ENCODE data around the gene OTOS.

DNA sequence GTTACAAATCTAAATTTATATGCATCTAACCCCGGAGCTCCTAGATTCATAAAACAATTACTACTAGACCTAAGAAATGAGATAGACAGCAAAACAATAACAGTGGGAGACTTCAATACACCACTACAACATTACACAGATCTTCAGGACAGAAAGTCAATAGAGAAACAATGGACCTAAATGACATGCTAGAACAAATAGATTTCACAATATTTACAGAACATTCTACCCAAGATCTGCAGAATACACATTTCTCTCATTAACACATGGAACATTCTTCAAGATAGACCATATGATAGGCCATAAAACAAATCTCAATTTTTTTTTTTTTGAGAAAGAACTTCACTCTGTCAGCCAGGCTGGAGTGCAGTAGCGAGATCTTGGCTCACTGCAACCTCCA is 42.1 kb downstream of the OTOS start:
- TF ChIP-seq, protein P1, sequence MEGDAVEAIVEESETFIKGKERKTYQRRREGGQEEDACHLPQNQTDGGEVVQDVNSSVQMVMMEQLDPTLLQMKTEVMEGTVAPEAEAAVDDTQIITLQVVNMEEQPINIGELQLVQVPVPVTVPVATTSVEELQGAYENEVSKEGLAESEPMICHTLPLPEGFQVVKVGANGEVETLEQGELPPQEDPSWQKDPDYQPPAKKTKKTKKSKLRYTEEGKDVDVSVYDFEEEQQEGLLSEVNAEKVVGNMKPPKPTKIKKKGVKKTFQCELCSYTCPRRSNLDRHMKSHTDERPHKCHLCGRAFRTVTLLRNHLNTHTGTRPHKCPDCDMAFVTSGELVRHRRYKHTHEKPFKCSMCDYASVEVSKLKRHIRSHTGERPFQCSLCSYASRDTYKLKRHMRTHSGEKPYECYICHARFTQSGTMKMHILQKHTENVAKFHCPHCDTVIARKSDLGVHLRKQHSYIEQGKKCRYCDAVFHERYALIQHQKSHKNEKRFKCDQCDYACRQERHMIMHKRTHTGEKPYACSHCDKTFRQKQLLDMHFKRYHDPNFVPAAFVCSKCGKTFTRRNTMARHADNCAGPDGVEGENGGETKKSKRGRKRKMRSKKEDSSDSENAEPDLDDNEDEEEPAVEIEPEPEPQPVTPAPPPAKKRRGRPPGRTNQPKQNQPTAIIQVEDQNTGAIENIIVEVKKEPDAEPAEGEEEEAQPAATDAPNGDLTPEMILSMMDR (conservative IDR thresholded peaks at IDR 0.05), result no peak
- no peak for TF ChIP-seq EZH2 (IDR thresholded peaks at IDR 0.05; ENCODE audit: low read depth)
